Peyer's patch (tissue), 4 donors: ENCODE results near the gene WDFY4. TPM values are rescaled to one million over a fixed set of nuclear protein-coding genes. Genes with fewer than 3 reads are reported as not detected.

ENCODE experiments used
- DNase-seq, 3 donors: peaks; one replicate each; pipeline ENCODE4 v3.0.0-alpha.2; 2017 to 2019
- H3K27ac ChIP-seq, 4 donors: fragments of 200-600 bp; sonication (generic); one replicate each; pipeline ENCODE4 v1.5.1; 2016 to 2019
- H3K27me3 ChIP-seq, 2 donors: fragments of 200-600 bp; sonication (generic); one replicate each; pipeline ENCODE4 v1.5.1; 2019
- H3K36me3 ChIP-seq, 3 donors: fragments of 200-600 bp; sonication (generic); one replicate each; pipeline ENCODE4 v1.5.1; 2016 to 2019
- H3K4me1 ChIP-seq, 4 donors: fragments of 200-600 bp; sonication (generic); one replicate each; pipeline ENCODE4 v1.5.1; 2016 to 2019
- H3K4me3 ChIP-seq, 4 donors: fragments of 200-600 bp; sonication (generic); 1 replicate in 3 of 4; 2 replicates in 1 of 4; pipeline ENCODE4 v1.5.1; 2016 to 2019; ENCODE audit warnings: mild to moderate bottlenecking in 1 of 4
- H3K9me3 ChIP-seq, 4 donors: fragments of 200-600 bp; sonication (generic); one replicate each; pipeline ENCODE4 v1.5.1; 2016 to 2019; ENCODE audit warnings: mild to moderate bottlenecking in 1 of 4
- CTCF ChIP-seq, 6 experiments: fragments of 450-650 bp in 4 of 6; fragments of 200-600 bp in 2 of 6; sonication (generic) in 1 of 6; IDR thresholded peaks; one replicate each; pipeline ENCODE4 v1.5.1; 2017 to 2019; ENCODE audit warnings: antibody characterized with exemption in 6 of 6, mild to moderate bottlenecking in 3 of 6, moderate library complexity in 1 of 6
- POLR2A ChIP-seq, 2 donors: fragments of 450-650 bp; IDR thresholded peaks; one replicate each; pipeline ENCODE4 v1.5.1; 2017; ENCODE audit warnings: antibody characterized with exemption in 2 of 2, mild to moderate bottlenecking in 2 of 2, moderate library complexity in 2 of 2
- total RNA-seq, 4 donors: library from RNA; depleted of rRNA; stranded (reverse); fragments of >200 nt; gene quantifications; one replicate each; pipeline ENCODE4 v1.1.0, GENCODE V29; 2016

Gene WDFY4
- total RNA-seq, 4 donors from 2014 or later, result 0.53 to 102 (median 4.6) TPM

DNA sequence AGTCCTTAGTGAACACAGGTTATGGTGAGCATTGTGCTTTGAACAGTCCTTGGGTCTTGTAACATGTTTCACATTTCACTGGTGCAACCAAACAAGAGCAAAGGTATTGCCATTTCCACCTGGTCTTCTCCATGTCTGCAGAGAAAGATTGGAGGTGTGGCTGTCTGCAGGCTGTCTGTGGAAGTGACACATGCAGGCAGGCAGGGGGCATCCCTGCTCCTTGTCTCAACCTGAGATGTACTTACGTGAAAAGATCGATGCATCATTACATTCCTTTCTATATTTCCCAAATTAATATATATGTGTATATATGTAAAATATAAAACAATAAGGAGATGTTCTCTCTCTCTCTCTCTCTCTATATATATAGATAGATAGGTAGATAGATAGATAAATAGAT lies 200.7 kb downstream of the WDFY4 start:
- TF ChIP-seq POLR2A (IDR thresholded peaks at IDR 0.05) (no peak), CTCF (IDR thresholded peaks at IDR 0.05) (peak in 3 of 6 experiments; percentile 39 to 41 (median 39))
- no peaks in the 10 kb centered on the region for H3K36me3 ChIP-seq
- no peak overlapping the region for H3K27ac ChIP-seq
- H3K4me3 ChIP-seq, result no peak overlapping the region
- DNase-seq, result no peak
- no peaks in the 10 kb centered on the region for H3K9me3 ChIP-seq
- H3K4me1 ChIP-seq, result no peaks in the 10 kb centered on the region
- H3K27me3 ChIP-seq, result no peaks in the 10 kb centered on the region

DNA sequence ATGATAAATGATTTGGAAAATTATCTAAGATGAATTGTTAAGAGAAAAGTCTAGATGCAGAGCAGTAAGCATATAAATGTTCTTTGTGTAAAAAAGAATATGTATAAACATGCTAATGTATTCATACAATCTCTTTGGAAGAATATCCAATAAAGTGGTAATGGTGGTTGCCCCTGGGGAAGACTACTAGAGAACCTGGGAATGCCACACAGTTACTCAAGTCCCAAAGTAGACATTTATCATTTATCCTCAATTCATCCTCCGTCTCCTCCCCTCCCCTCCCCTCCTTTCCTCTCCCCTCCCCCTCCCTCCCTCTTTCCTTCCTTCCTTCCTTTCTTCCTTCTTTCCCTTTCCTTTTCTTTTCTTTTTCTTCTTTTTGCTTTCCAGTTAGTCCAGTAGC lies 203.3 kb downstream of the WDFY4 start:
- Histone ChIP-seq H3K4me3 (no peak overlapping the region), H3K27ac (no peak overlapping the region), H3K27me3 (no peaks in the 10 kb centered on the region), H3K4me1 (no peaks in the 10 kb centered on the region), H3K36me3 (no peaks in the 10 kb centered on the region), H3K9me3 (no peaks in the 10 kb centered on the region)
- no peak for DNase-seq
- TF ChIP-seq POLR2A (IDR thresholded peaks at IDR 0.05) (no peak), CTCF (IDR thresholded peaks at IDR 0.05) (no peak)

- Histone ChIP-seq H3K36me3 (no peaks in the 10 kb centered on the region), H3K4me1 (no peaks in the 10 kb centered on the region), H3K4me3 (no peak overlapping the region), H3K27ac (no peak overlapping the region), H3K27me3 (no peaks in the 10 kb centered on the region), H3K9me3 (no peaks in the 10 kb centered on the region)
- no peak for TF ChIP-seq POLR2A (IDR thresholded peaks at IDR 0.05)
- no peak for TF ChIP-seq CTCF (IDR thresholded peaks at IDR 0.05)
- no peak for DNase-seq
These were observed 206.5 kb downstream of the WDFY4 start for GRCh38 chr10:48890888-48891850.

DNA sequence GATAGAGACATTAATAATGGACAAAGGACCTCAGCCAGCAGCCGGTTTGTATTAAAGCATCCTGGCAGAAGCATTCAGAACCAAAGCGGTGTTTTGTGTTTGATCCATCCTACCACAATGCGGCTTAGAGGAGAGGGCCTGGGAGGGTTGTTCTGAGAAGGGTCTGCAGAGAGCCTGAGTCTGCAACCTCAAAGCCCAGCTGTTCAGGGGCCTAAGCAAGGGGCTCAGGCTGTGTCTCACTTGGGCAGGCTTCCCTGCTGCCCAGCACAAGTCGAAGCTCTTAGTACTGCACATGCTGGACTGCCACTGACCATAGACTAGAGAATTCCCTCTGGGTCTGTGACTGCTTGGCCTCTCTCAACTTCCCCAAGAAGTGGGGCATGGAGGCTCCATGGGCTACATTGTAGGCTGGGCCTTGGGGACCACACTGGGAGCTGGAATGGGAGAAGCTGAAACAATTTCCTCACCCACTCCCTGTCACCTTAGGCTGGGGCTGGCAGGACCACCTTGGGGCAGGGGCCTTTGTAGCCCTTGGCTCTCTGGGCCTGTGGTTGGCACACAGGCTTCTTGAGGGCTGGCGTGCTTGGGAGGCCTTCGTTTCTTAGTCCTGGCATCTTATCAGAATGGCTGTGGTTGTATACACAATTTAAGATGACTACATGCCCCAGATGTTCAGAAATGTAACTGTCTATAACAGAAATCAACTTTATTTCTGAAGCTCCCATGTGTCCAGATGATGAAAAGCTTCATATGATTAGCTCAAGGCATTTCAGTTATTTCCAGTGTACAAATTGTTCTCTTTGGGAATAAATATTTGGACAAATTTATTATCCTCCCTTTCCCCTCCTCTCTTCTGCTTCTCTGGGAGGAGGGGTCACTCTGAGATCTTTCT lies 210.5 kb downstream of the WDFY4 start:
- peak overlapping the region in 2 of 4 donors; percentile 12 to 67 for H3K27ac ChIP-seq
- TF ChIP-seq CTCF (IDR thresholded peaks at IDR 0.05), result no peak
- no peak for TF ChIP-seq POLR2A (IDR thresholded peaks at IDR 0.05)
- DNase-seq, result no peak

DNA sequence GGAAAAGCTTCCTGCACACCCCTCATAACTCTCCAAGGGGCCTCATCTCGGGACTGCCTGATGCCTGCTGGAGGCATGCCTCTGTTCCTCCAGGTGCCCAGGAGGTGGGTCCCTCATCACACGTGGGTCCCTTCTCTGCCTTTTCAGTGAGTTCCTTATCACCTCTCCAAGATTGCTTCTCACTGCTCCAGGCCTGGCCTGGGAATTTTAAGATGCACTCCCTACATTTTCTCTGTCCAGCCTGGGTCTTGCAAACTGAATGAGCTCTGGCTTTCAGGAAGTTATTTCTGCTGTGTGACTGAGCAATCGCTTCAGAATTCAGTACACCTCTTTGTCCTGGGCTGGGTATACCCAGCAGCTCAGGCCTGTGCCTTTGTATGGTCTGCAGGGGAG lies 211.1 kb downstream of the WDFY4 start:
- no peaks in the 10 kb centered on the region for H3K4me1 ChIP-seq
- H3K27me3 ChIP-seq, result no peaks in the 10 kb centered on the region
- DNase-seq, result no peak
- no peaks in the 10 kb centered on the region for H3K36me3 ChIP-seq
- no peaks in the 10 kb centered on the region for H3K9me3 ChIP-seq
- H3K27ac ChIP-seq, result peak overlapping the region in 3 of 4 donors; percentile 12 to 67 (median 34)
- no peak overlapping the region for H3K4me3 ChIP-seq
- TF ChIP-seq POLR2A (IDR thresholded peaks at IDR 0.05), result no peak
- no peak for TF ChIP-seq CTCF (IDR thresholded peaks at IDR 0.05)

More for the DNA sequence above, 210.5 kb downstream of the WDFY4 start:
- H3K9me3 ChIP-seq, result no peaks in the 10 kb centered on the region
- no peaks in the 10 kb centered on the region for H3K27me3 ChIP-seq
- H3K36me3 ChIP-seq, result no peaks in the 10 kb centered on the region
- H3K4me3 ChIP-seq, result no peak overlapping the region
- H3K4me1 ChIP-seq, result no peaks in the 10 kb centered on the region
